ENCODE measurements around the gene CFLAR. TPM values are rescaled to one million over a fixed set of nuclear protein-coding genes. Genes with fewer than 3 reads are reported as not detected.
A peak's percentile ranks its signal among the peaks of the same experiment; 100 is the strongest.

CFLAR gene
- total and polyA plus RNA-seq, 5 donors, result 134 to 310 (median 260) TPM

GRCh38 chr2:201220102-201220570 is 104.2 kb downstream of the CFLAR start:
- intact Hi-C loops (cut with DNase I), result no loop called here
- no peak overlapping the region for H3K27ac ChIP-seq (ENCODE audit: low read length)

GRCh38 chr2:201223089-201224073 is 107.4 kb downstream of the CFLAR start:
- DNase-seq, result no peak
- Histone ChIP-seq H3K4me1 (ENCODE audit: control insufficient read depth, insufficient read depth, low read length) (peaks cover 3% of the 10 kb centered on the region), H3K27ac (ENCODE audit: low read length) (no peak overlapping the region), H3K4me3 (ENCODE audit: low read length) (no peak overlapping the region), H3K9me3 (ENCODE audit: control insufficient read depth, low read length) (no peaks in the 10 kb centered on the region), H3K27me3 (ENCODE audit: control insufficient read depth, insufficient read depth) (no peaks in the 10 kb centered on the region)
- 69% methylated on average over 8 of the region's 8 CpGs for WGBS
- no peak for ATAC-seq
- intact Hi-C loops (cut with DNase I), result no loop called here

More at GRCh38 chr2:201220102-201220570, 104.2 kb downstream of the CFLAR start:
- 21% methylated on average over 4 of the region's 4 CpGs for WGBS
- DNase-seq (peak in 1 of 3 donors; percentile 58), ATAC-seq (peak in 1 of 2 donors; percentile 83)
- Histone ChIP-seq H3K4me1 (ENCODE audit: control insufficient read depth, insufficient read depth, low read length) (peaks cover 3% of the 10 kb centered on the region), H3K27me3 (ENCODE audit: control insufficient read depth, insufficient read depth) (no peaks in the 10 kb centered on the region), H3K4me3 (ENCODE audit: low read length) (no peak overlapping the region), H3K9me3 (ENCODE audit: control insufficient read depth, low read length) (no peaks in the 10 kb centered on the region)

Other genes with a start within 250 kb of the CFLAR start
- 10 to 100 TPM; 23.4 to 31.5 (median 26.2) TPM for gene PPIL3, start 227.1 kb upstream of the CFLAR start, total RNA-seq
- gene PPIL3, start 227.1 kb upstream of the CFLAR start, polyA plus RNA-seq, result 19.6 TPM
- 10 to 100 TPM; 16.6 to 23.1 (median 19.8) TPM for gene NIF3L1, start 226.8 kb upstream of the CFLAR start, total RNA-seq
- 22.5 TPM for gene NIF3L1, start 226.8 kb upstream of the CFLAR start, polyA plus RNA-seq
- 10 to 100 TPM; 23.0 to 25.8 (median 23.7) TPM for gene ORC2, start 152.5 kb upstream of the CFLAR start, total RNA-seq
- 9.4 TPM for gene ORC2, start 152.5 kb upstream of the CFLAR start, polyA plus RNA-seq
- 10 to 100 TPM in 3 of 4 donors, 1 to 10 TPM in 1; 9.7 to 17.2 (median 13.4) TPM for gene HYCC2, start 44.5 kb upstream of the CFLAR start, total RNA-seq
- gene HYCC2, start 44.5 kb upstream of the CFLAR start, polyA plus RNA-seq, result 3.1 TPM
- gene NDUFB3, start 44.2 kb upstream of the CFLAR start, total RNA-seq, result 100 to 1,000 TPM; 296 to 384 (median 313) TPM
- gene NDUFB3, start 44.2 kb upstream of the CFLAR start, polyA plus RNA-seq, result 503 TPM
- gene CASP10, start 67.0 kb downstream of the CFLAR start, total RNA-seq, result 1 to 10 TPM; 5.3 to 6.8 (median 5.8) TPM
- 3.6 TPM for gene CASP10, start 67.0 kb downstream of the CFLAR start, polyA plus RNA-seq
- gene CASP8, start 144.4 kb downstream of the CFLAR start, total RNA-seq, result 1 to 10 TPM; 3.7 to 5.4 (median 4.7) TPM
- gene CASP8, start 144.4 kb downstream of the CFLAR start, polyA plus RNA-seq, result 2.6 TPM
- 1 to 10 TPM; 5.5 to 8.7 (median 6.7) TPM for gene FLACC1, start 241.2 kb downstream of the CFLAR start, total RNA-seq
- 4.1 TPM for gene FLACC1, start 241.2 kb downstream of the CFLAR start, polyA plus RNA-seq

All from right cardiac atrium (tissue), 5 donors.